Globus pallidus (tissue), 1 donor: ENCODE results near the gene NOL4.

ENCODE experiments used
- DNase-seq: peaks from one replicate; pipeline ENCODE4 v3.0.0-alpha.2; 2015; ENCODE audit warnings: low spot score

NOL4 gene

DNA sequence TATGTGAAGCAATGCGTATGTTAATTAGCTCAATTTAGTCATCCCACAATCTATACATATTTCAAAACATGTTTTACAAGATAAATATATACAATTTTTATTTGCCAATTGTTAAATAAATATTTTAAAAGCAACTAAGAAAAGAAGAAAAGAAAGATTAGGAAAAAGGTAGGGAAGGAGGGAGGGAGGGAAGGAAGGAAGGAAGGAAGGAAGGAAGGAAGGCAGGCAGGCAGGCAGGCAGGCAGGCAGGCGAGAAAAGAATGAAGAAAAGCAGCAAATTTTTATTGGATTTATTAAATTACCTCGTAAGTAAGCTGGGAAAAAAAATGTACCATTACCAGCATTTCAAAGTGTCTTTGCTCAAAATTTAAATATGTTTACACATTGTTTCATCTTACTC, 30.5 kb downstream of the NOL4 start:
- DNase-seq, result no peak

DNA sequence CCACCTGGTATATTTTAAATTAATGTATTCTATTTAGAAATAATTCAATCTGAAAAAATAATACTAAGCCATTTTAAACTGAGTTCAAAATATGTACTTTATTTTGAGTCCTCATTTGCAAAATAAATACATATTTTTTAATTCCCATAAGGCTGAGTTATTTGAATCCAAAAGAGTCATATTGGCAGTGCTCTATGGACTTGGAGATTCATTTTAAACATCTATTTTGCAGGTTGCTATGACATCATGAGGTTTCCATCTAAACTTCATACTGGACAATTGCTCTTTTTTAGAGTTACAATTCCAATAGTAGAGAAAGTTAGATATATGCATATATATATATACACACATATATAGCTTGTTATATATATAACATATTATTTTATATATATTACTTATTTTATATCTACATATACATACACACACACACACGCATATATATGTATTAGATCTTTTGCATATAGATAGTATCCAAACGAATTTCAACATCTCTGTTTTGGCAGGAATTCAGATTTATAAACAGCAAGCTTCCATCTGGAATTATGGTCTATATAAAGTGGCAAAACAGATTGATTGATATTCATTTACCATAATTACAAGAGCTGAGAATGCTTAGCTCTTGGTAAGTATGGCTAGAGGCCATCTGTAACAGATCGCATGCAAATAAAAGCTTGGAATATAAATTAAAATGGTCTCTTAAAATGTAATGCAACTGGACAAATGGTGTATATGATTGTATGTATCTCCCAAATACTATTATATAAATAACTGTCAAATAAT, 34.9 kb downstream of the NOL4 start:
- DNase-seq, result no peak
